Smooth muscle cell (in vitro differentiated cells): ENCODE measurements around the gene ANO2. TPM values are rescaled to one million over a fixed set of nuclear protein-coding genes. Genes with fewer than 3 reads are reported as not detected.

Source experiments
- DNase-seq: peaks from one replicate; lab custom pipeline; 2025; ENCODE audit not compliant: unreplicated experiment; lab: John Stamatoyannopoulos, UW
- H2AFZ ChIP-seq: fragments of 200-600 bp; sonication (generic); 2 replicates; pipeline ENCODE4 v1.6.0; 2016; ENCODE audit warnings: antibody characterized with exemption, low read depth, mild to moderate bottlenecking
- H3F3A ChIP-seq: fragments of 200-600 bp; sonication (generic); 2 replicates; pipeline ENCODE4 v1.6.0; 2017; ENCODE audit warnings: antibody characterized with exemption, low read depth
- H3K27ac ChIP-seq: fragments of 200-600 bp; sonication (generic); 2 replicates; pipeline ENCODE4 v1.5.1; 2016; ENCODE audit warnings: low read depth, mild to moderate bottlenecking
- H3K27me3 ChIP-seq: fragments of 200-600 bp; sonication (generic); 2 replicates; pipeline ENCODE4 v1.6.1; 2016; ENCODE audit warnings: low read depth, mild to moderate bottlenecking
- H3K36me3 ChIP-seq: fragments of 200-600 bp; sonication (generic); 2 replicates; pipeline ENCODE4 v1.5.1; 2016; ENCODE audit warnings: low read depth
- H3K4me1 ChIP-seq: fragments of 200-600 bp; sonication (generic); 2 replicates; pipeline ENCODE4 v1.5.1; 2016; ENCODE audit warnings: low read depth
- H3K4me2 ChIP-seq: fragments of 200-600 bp; sonication (generic); 2 replicates; pipeline ENCODE4 v1.6.0; 2016; ENCODE audit warnings: mild to moderate bottlenecking
- H3K4me3 ChIP-seq: fragments of 200-600 bp; sonication (generic); 2 replicates; pipeline ENCODE4 v1.5.1; 2016; ENCODE audit warnings: mild to moderate bottlenecking
- H3K79me2 ChIP-seq: fragments of 200-600 bp; sonication (generic); 2 replicates; pipeline ENCODE4 v1.6.0; 2016; ENCODE audit warnings: low read depth, mild to moderate bottlenecking
- H3K9ac ChIP-seq: fragments of 200-600 bp; sonication (generic); 2 replicates; pipeline ENCODE4 v1.6.0; 2016; ENCODE audit warnings: low read depth
- H3K9me3 ChIP-seq: fragments of 200-600 bp; sonication (generic); replicated peaks from 2 replicates; pipeline ENCODE4 v1.5.1; 2016; ENCODE audit warnings: low read depth
- H4K20me1 ChIP-seq: fragments of 200-600 bp; sonication (generic); 2 replicates; pipeline ENCODE4 v1.6.0; 2016; ENCODE audit warnings: low read depth
- WGBS: methylation state at CpG from one replicate; pipeline ENCODE4 v1.1.7; 2016; ENCODE audit warnings: low lambda C conversion rate; 5-methylcytosine and 5-hydroxymethylcytosine counted together
- polyA plus RNA-seq: library from polyadenylated mRNA; unstranded; fragments of >200 nt; fragmentation: Nextera tagmentation; extraction: Ambion mirVana; gene quantifications from 2 replicates; pipeline ENCODE4 v1.2.1, GENCODE V29; 2016
- total RNA-seq: library from RNA; depleted of rRNA; stranded (reverse); fragments of >200 nt; gene quantifications from 2 replicates; pipeline ENCODE4 v1.2.3, GENCODE V29; 2014
- TF ChIP-seq, protein P1 (sequence below): fragments of 200-600 bp; sonication (generic); IDR thresholded peaks from 2 replicates; pipeline ENCODE4 v1.5.1; 2017; ENCODE audit warnings: borderline replicate concordance, mild to moderate bottlenecking, antibody characterized with exemption; ENCODE audit not compliant: insufficient read depth, poor library complexity, severe bottlenecking

Gene ANO2
- total and polyA plus RNA-seq, 2 experiments from 2014 or later: 0.18 TPM; not detected in 1

DNA sequence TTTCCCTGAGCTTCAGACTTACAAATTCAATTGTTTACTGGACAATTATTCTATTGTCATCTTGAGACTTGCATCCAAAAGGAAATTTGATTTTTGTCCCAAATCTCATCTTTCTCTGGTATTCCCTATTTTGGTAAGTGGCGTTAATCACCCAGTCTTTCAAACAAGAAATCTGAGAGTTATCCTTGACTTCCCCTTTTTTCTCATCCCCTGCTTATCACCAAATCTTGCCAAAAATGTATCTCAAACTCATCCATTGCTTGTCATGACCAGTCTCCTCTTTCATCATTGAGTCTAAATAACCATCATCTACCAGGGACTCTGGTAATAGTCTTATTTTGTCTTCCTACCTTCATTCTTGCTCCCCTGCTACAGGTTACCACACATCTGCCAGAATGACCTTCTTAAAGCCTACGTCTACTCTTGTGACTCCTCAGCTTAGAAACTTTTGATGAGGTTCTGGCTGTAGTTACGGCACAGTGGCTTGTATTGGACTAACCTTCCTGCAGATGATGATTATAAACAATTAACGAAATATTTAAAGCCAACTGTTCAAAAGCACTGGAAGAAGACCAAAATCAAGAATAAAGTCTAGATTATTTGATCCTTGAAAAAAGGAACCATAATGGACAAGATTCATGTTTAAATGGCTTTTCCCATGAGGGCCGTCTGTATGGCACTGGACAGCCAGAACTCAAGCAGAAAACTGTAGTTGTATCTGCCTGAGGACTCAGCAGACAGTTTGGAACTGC lies 9.0 kb upstream of the ANO2 start:
- H3K9me3 ChIP-seq: no peaks in the 10 kb centered on the region
- H3K4me1 ChIP-seq: no peaks in the 10 kb centered on the region
- no peak overlapping the region for H3K4me3 ChIP-seq
- no peaks in the 10 kb centered on the region for H3K79me2 ChIP-seq
- no peak for DNase-seq
- no peak overlapping the region for H3K27ac ChIP-seq
- WGBS: 83% methylated on average over 5 of the region's 5 CpGs
- H3K27me3 ChIP-seq: peaks cover 11% of the 10 kb centered on the region
- H4K20me1 ChIP-seq: no peaks in the 10 kb centered on the region
- H2AFZ ChIP-seq: no peak overlapping the region
- H3F3A ChIP-seq: no peaks in the 10 kb centered on the region
- no peak overlapping the region for H3K4me2 ChIP-seq
- H3K36me3 ChIP-seq: no peaks in the 10 kb centered on the region
- H3K9ac ChIP-seq: no peak overlapping the region
- TF ChIP-seq, protein P1, sequence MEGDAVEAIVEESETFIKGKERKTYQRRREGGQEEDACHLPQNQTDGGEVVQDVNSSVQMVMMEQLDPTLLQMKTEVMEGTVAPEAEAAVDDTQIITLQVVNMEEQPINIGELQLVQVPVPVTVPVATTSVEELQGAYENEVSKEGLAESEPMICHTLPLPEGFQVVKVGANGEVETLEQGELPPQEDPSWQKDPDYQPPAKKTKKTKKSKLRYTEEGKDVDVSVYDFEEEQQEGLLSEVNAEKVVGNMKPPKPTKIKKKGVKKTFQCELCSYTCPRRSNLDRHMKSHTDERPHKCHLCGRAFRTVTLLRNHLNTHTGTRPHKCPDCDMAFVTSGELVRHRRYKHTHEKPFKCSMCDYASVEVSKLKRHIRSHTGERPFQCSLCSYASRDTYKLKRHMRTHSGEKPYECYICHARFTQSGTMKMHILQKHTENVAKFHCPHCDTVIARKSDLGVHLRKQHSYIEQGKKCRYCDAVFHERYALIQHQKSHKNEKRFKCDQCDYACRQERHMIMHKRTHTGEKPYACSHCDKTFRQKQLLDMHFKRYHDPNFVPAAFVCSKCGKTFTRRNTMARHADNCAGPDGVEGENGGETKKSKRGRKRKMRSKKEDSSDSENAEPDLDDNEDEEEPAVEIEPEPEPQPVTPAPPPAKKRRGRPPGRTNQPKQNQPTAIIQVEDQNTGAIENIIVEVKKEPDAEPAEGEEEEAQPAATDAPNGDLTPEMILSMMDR: no peak

DNA sequence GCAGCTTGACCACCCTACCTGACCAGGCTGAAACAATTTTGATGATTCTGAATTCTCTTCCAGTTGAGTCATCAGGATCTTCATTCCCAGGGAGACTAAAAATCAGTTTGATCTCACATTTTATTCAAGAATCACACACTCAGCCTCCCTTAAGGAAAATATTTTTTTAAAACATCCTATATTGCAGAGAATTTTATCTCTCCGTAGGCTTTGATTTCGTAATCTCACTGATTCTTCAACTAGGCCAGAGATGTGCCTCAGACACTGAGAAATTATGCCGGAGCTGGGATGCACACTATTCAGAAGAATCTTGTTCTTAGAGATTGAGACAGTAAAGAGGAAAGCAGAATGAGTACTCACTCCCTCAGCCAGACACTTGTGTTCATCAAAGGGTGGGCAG lies 7.0 kb upstream of the ANO2 start:
- H3K27ac ChIP-seq: no peak overlapping the region
- DNase-seq: no peak
- peaks cover 21% of the 10 kb centered on the region for H3K27me3 ChIP-seq
- no peaks in the 10 kb centered on the region for H3K4me1 ChIP-seq
- TF ChIP-seq, protein P1: no peak
- H3K4me2 ChIP-seq: no peak overlapping the region
- H3K79me2 ChIP-seq: no peaks in the 10 kb centered on the region
- H3K36me3 ChIP-seq: no peaks in the 10 kb centered on the region
- 76% methylated on average over 3 of the region's 3 CpGs for WGBS
- H3F3A ChIP-seq: no peaks in the 10 kb centered on the region
- no peaks in the 10 kb centered on the region for H4K20me1 ChIP-seq
- no peak overlapping the region for H3K4me3 ChIP-seq
- H2AFZ ChIP-seq: no peak overlapping the region
- H3K9ac ChIP-seq: no peak overlapping the region
- no peaks in the 10 kb centered on the region for H3K9me3 ChIP-seq

DNA sequence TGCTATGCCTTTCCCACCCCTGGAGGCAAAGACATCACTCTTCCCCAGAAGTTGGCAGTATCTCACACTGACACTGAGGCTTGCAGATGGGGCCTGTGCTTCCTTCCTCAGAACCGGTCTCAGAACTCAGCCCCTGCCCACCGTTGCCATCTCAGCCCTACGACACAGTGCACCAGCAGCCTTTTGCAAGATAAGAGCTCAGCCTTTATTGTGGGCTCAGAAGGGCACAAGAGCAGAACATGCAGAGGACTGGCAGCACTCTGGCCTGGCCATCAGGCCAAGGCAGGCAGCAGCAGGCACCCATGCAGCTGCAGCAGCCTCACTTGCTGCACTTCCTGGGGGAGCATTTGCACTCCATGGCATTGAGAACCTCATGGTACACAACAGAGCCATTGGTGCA lies 3.6 kb upstream of the ANO2 start:
- H3K4me1 ChIP-seq: peaks cover 12% of the 10 kb centered on the region
- H3K9me3 ChIP-seq: no peaks in the 10 kb centered on the region
- H3K36me3 ChIP-seq: no peaks in the 10 kb centered on the region
- H4K20me1 ChIP-seq: no peaks in the 10 kb centered on the region
- no peak overlapping the region for H3K9ac ChIP-seq
- DNase-seq: no peak
- H2AFZ ChIP-seq: no peak overlapping the region
- H3K27me3 ChIP-seq: peaks cover 52% of the 10 kb centered on the region
- H3K79me2 ChIP-seq: no peaks in the 10 kb centered on the region
- no peaks in the 10 kb centered on the region for H3F3A ChIP-seq
- H3K4me2 ChIP-seq: no peak overlapping the region
- no peak overlapping the region for H3K27ac ChIP-seq
- 96% methylated on average over 3 of the region's 3 CpGs for WGBS
- TF ChIP-seq, protein P1: no peak
- no peak overlapping the region for H3K4me3 ChIP-seq

DNA sequence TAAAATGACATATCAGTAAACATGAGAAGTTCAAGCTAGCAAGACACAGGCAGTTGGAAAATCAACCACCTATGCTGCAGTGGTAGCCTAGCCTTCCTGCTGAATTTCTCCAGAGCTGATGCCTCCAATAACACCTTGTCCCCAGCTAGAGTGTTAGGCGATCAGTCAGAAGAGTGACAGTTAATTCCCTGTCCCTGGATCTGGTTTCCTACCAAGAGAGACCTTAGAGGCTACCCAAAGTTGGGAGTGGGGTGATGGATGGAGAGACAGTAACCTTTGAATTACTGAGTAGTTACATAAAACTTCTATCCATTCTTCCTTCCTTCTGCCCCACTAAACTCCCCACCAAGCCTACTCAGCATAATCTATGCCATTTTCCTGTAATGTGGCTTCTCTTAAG lies 1.9 kb upstream of the ANO2 start:
- Histone ChIP-seq H3K27me3 (peaks cover 58% of the 10 kb centered on the region), H3K4me1 (peaks cover 12% of the 10 kb centered on the region), H3K9ac (no peak overlapping the region), H3K36me3 (no peaks in the 10 kb centered on the region), H3K79me2 (no peaks in the 10 kb centered on the region), H3K27ac (no peak overlapping the region), H3K9me3 (no peaks in the 10 kb centered on the region), H4K20me1 (no peaks in the 10 kb centered on the region), H3K4me2 (no peak overlapping the region), H3F3A (no peaks in the 10 kb centered on the region), H2AFZ (no peak overlapping the region), H3K4me3 (no peak overlapping the region)
- no peak for DNase-seq
- TF ChIP-seq, protein P1: no peak
- 92% methylated on average over 1 of the region's 1 CpG for WGBS
